Fibroblast of lung (primary cell): ENCODE measurements around the gene ACTA1. TPM values are rescaled to one million over a fixed set of nuclear protein-coding genes. Genes with fewer than 3 reads are reported as not detected.

ENCODE experiments used
- DNase-seq, 2 donors: peaks; one replicate each; pipeline versions ENCODE4 v3.0.0 to v3.0.0-alpha.2; 2010; ENCODE audit warnings: low read depth in 2 of 2
- H2AFZ ChIP-seq: 2 replicates; pipeline ENCODE4 v1.5.1; 2012; ENCODE audit warnings: low read length, control low read depth, inconsistent platforms
- H3K27ac ChIP-seq: 2 replicates; pipeline ENCODE4 v1.5.1; 2011; ENCODE audit warnings: low read length, control low read depth; ENCODE audit not compliant: insufficient read depth
- H3K27me3 ChIP-seq: 2 replicates; pipeline ENCODE4 v1.5.1; 2011; ENCODE audit warnings: mild to moderate bottlenecking, low read length; ENCODE audit not compliant: control insufficient read depth, insufficient read depth
- H3K36me3 ChIP-seq: 2 replicates; pipeline ENCODE4 v1.5.1; 2011; ENCODE audit warnings: low read length; ENCODE audit not compliant: control insufficient read depth, insufficient read depth
- H3K4me1 ChIP-seq: 2 replicates; pipeline ENCODE4 v1.5.1; 2011; ENCODE audit warnings: low read length; ENCODE audit not compliant: control insufficient read depth, insufficient read depth; ENCODE audit errors: extremely low read depth
- H3K4me2 ChIP-seq: 2 replicates; pipeline ENCODE4 v1.5.1; 2011; ENCODE audit warnings: low read length, control low read depth; ENCODE audit not compliant: insufficient read depth; ENCODE audit errors: extremely low read depth
- H3K4me3 ChIP-seq, 4 experiments: fragments of 200-600 bp in 1 of 4; sonication (generic) in 1 of 4; replicated peaks in 1 of 4; 2 replicates each; pipeline ENCODE4 v1.5.1; 2011 to 2016; ENCODE audit warnings: low read length in 4 of 4, low read depth in 3 of 4, mild to moderate bottlenecking in 3 of 4, control low read depth in 2 of 4, inconsistent platforms in 1 of 4, mixed read lengths in 1 of 4; ENCODE audit not compliant: insufficient read depth in 1 of 4; ENCODE audit errors: control extremely low read depth in 1 of 4
- H3K79me2 ChIP-seq: 2 replicates; pipeline ENCODE4 v1.5.1; 2012; ENCODE audit warnings: mild to moderate bottlenecking, low read length, inconsistent platforms; ENCODE audit not compliant: control insufficient read depth, insufficient read depth
- H3K9ac ChIP-seq: 2 replicates; pipeline ENCODE4 v1.5.1; 2011; ENCODE audit warnings: mild to moderate bottlenecking, low read length, control low read depth; ENCODE audit not compliant: insufficient read depth
- H3K9me3 ChIP-seq: 2 replicates; pipeline ENCODE4 v1.5.1; 2012; ENCODE audit warnings: low read depth, low read length; ENCODE audit not compliant: control insufficient read depth, insufficient read depth
- H4K20me1 ChIP-seq: 2 replicates; pipeline ENCODE4 v1.5.1; 2011; ENCODE audit warnings: low read length; ENCODE audit not compliant: control insufficient read depth, insufficient read depth; ENCODE audit errors: extremely low read depth
- EZH2 ChIP-seq: IDR thresholded peaks from 2 replicates; pipeline ENCODE4 v1.5.1; 2012; ENCODE audit warnings: low read length, control low read depth, mild to moderate bottlenecking; ENCODE audit errors: missing control alignments
- polyA plus RNA-seq, 2 donors: library from polyadenylated mRNA; depleted of rRNA in 1 of 2; stranded (reverse) in 1 of 2; unstranded in 1 of 2; fragments of >200 nt; gene quantifications; 2 replicates each; pipeline ENCODE4 v1.2.1, GENCODE V29; 2011 to 2012; ENCODE audit warnings: missing spikeins in 1 of 2
- total RNA-seq: library from RNA; depleted of rRNA; stranded (reverse); fragments of >200 nt; gene quantifications from 2 replicates; pipeline ENCODE4 v1.2.1, GENCODE V29; 2014
- TF ChIP-seq, protein P1 (sequence below), 2 donors: IDR thresholded peaks in 1 of 2; conservative IDR thresholded peaks in 1 of 2; 1 replicate in 1 of 2; 2 replicates in 1 of 2; pipeline ENCODE4 v1.5.1; 2011 to 2012; ENCODE audit warnings: low read length in 2 of 2, control low read depth in 1 of 2, inconsistent platforms in 1 of 2, low read depth in 1 of 2, mild to moderate bottlenecking in 1 of 2

The ACTA1 gene
- total and polyA plus RNA-seq, 2 donors (not counting 1 experiment from before 2014, with no cell fraction given) = not detected

DNA sequence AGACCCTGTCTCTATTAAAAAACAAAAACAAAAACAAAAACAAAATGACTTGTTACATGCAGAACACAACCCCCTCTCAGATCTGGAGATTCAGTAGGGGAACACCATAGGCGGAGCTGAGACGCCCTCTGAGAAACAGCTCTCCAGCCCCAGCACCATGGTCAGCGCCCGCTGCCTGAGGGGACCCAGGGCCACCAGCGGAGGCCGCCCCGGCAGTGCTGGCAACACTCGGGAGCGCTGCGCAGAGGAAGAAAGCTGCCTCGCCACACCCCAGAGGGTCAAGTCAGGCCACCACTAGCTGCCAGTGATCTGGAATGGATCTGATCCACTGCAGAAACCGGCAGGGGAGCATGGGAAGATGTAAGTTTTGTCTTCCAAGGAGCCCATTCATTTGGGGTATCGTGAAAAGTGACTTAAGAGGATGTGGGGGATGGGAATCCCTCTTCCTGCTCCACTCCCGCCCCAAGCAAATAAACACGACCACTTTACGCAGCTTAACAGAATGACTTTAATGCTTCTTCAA, 3.1 kb downstream of the ACTA1 start:
- Histone ChIP-seq H3K27me3 (peaks cover 58% of the 10 kb centered on the region), H2AFZ (no peak overlapping the region)
- TF ChIP-seq, protein P1, sequence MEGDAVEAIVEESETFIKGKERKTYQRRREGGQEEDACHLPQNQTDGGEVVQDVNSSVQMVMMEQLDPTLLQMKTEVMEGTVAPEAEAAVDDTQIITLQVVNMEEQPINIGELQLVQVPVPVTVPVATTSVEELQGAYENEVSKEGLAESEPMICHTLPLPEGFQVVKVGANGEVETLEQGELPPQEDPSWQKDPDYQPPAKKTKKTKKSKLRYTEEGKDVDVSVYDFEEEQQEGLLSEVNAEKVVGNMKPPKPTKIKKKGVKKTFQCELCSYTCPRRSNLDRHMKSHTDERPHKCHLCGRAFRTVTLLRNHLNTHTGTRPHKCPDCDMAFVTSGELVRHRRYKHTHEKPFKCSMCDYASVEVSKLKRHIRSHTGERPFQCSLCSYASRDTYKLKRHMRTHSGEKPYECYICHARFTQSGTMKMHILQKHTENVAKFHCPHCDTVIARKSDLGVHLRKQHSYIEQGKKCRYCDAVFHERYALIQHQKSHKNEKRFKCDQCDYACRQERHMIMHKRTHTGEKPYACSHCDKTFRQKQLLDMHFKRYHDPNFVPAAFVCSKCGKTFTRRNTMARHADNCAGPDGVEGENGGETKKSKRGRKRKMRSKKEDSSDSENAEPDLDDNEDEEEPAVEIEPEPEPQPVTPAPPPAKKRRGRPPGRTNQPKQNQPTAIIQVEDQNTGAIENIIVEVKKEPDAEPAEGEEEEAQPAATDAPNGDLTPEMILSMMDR (conservative IDR thresholded peaks at IDR 0.05 in 1 of 2, IDR thresholded peaks at IDR 0.05 in 1 of 2; ENCODE audit: low read depth in 1 of 2, low read length in 2 of 2) = no peak
- TF ChIP-seq EZH2 = no peak

DNA sequence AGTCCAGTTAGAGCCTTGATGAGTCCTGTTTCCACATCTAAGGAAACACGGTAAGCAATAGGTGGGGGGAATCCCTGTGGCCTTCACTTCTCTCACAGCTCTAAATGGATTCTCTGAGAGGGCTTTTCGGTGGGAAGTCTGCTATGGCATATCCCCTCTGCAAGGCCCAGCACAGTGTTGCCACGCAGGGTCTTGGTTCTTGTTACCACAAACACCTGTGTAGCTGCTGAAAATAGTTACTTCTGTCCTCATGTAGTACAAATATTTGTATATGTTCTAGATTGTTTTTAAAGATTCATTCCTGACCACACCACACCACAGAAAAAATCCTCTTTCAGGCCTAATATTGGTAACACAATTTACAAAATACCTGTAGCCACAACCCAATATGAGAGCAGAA, 5.6 kb downstream of the ACTA1 start:
- H3K27ac ChIP-seq = no peak overlapping the region
- H4K20me1 ChIP-seq = no peaks in the 10 kb centered on the region
- H3K4me1 ChIP-seq = no peaks in the 10 kb centered on the region
- H3K27me3 ChIP-seq = peaks cover 35% of the 10 kb centered on the region
- H3K9me3 ChIP-seq = no peaks in the 10 kb centered on the region
- no peak overlapping the region for H3K4me3 ChIP-seq
- no peak overlapping the region for H2AFZ ChIP-seq
- no peak overlapping the region for H3K4me2 ChIP-seq
- H3K9ac ChIP-seq = no peak overlapping the region
- DNase-seq = no peak
- no peaks in the 10 kb centered on the region for H3K36me3 ChIP-seq
- TF ChIP-seq EZH2 = no peak
- TF ChIP-seq, protein P1 (conservative IDR thresholded peaks at IDR 0.05 in 1 of 2, IDR thresholded peaks at IDR 0.05 in 1 of 2; ENCODE audit: low read depth in 1 of 2, low read length in 2 of 2) = no peak
- no peaks in the 10 kb centered on the region for H3K79me2 ChIP-seq

More for the DNA sequence above, 3.1 kb downstream of the ACTA1 start:
- Histone ChIP-seq H3K9ac (no peak overlapping the region), H3K4me3 (no peak overlapping the region), H3K4me2 (peak overlapping the region; percentile 23), H3K79me2 (no peaks in the 10 kb centered on the region), H3K9me3 (no peaks in the 10 kb centered on the region), H3K27ac (no peak overlapping the region), H3K36me3 (no peaks in the 10 kb centered on the region), H4K20me1 (no peaks in the 10 kb centered on the region), H3K4me1 (no peaks in the 10 kb centered on the region)
- peak; percentile 42 to 52 for DNase-seq

DNA sequence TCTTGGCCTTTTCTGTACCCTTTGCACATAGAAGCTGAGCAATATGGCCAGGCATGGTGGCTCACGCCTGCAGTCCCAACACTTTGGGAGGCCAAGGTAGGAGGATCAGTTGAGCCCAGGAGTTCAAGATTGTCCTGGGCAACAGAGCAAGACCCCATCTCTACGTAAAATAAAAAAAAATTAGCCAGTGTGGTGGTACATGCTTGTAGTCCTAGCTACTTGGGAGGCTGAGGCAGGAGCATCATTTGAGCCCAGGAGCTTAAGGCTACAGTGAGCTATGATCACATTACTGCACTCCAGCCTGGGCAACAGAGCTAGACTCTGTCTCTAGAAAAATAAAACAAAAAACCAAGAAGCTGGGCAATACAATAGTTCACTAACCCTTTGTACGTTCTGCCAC, 6.3 kb downstream of the ACTA1 start:
- Histone ChIP-seq H2AFZ (no peak overlapping the region), H3K79me2 (no peaks in the 10 kb centered on the region), H3K4me2 (no peak overlapping the region), H3K4me3 (no peak overlapping the region), H3K4me1 (no peaks in the 10 kb centered on the region), H3K9ac (no peak overlapping the region), H4K20me1 (no peaks in the 10 kb centered on the region), H3K27me3 (peaks cover 28% of the 10 kb centered on the region), H3K9me3 (no peaks in the 10 kb centered on the region), H3K27ac (no peak overlapping the region), H3K36me3 (no peaks in the 10 kb centered on the region)
- TF ChIP-seq EZH2 = no peak
- TF ChIP-seq, protein P1 (conservative IDR thresholded peaks at IDR 0.05 in 1 of 2, IDR thresholded peaks at IDR 0.05 in 1 of 2; ENCODE audit: low read depth in 1 of 2, low read length in 2 of 2) = no peak
- DNase-seq = no peak
